CD4-positive, alpha-beta T cell treated with Interleukin-1 beta for 1 hour (primary cell): ENCODE measurements around the gene CHST11.
A peak's percentile ranks its signal among the peaks of the same experiment; 100 is the strongest.

Source experiments
- DNase-seq, 2 donors: peaks; one replicate each; pipeline ENCODE4 v3.0.0-alpha.2; 2020 to 2022

The CHST11 gene

GRCh38 chr12:104638851-104639240 is 182.1 kb downstream of the CHST11 start:
- DNase-seq, result no peak

- DNase-seq, result no peak
Measured at GRCh38 chr12:104640956-104641355, 184.2 kb downstream of the CHST11 start.

GRCh38 chr12:104641862-104642261 is 185.1 kb downstream of the CHST11 start:
- DNase-seq, result peak; percentile 8 to 68

- peak in 1 of 2 donors; percentile 37 for DNase-seq
Measured at GRCh38 chr12:104643093-104643818, 186.5 kb downstream of the CHST11 start.

- peak in 1 of 2 donors; percentile 32 for DNase-seq
Measured at GRCh38 chr12:104643819-104644669, 187.3 kb downstream of the CHST11 start.

GRCh38 chr12:104648756-104649155 is 192.0 kb downstream of the CHST11 start:
- no peak for DNase-seq

GRCh38 chr12:104649217-104649824 is 192.6 kb downstream of the CHST11 start:
- DNase-seq, result no peak

- no peak for DNase-seq
Measured at GRCh38 chr12:104649921-104650320, 193.2 kb downstream of the CHST11 start.

- DNase-seq, result no peak
Measured at GRCh38 chr12:104650541-104650940, 193.8 kb downstream of the CHST11 start.

GRCh38 chr12:104651811-104652210 is 195.1 kb downstream of the CHST11 start:
- DNase-seq, result no peak

- no peak for DNase-seq
Measured at GRCh38 chr12:104652358-104652757, 195.6 kb downstream of the CHST11 start.

- DNase-seq, result no peak
Measured at GRCh38 chr12:104652910-104653309, 196.2 kb downstream of the CHST11 start.

GRCh38 chr12:104653730-104654664 is 197.2 kb downstream of the CHST11 start:
- peak in 1 of 2 donors; percentile 24 for DNase-seq

- no peak for DNase-seq
Measured at GRCh38 chr12:104654665-104655609, 198.2 kb downstream of the CHST11 start.

GRCh38 chr12:104656383-104656782 is 199.6 kb downstream of the CHST11 start:
- DNase-seq, result no peak

- DNase-seq, result no peak
Measured at GRCh38 chr12:104656921-104657320, 200.2 kb downstream of the CHST11 start.

GRCh38 chr12:104657726-104658484 is 201.2 kb downstream of the CHST11 start:
- no peak for DNase-seq

GRCh38 chr12:104659058-104659457 is 202.3 kb downstream of the CHST11 start:
- DNase-seq, result no peak

GRCh38 chr12:104662203-104662602 is 205.5 kb downstream of the CHST11 start:
- no peak for DNase-seq

- no peak for DNase-seq
Measured at GRCh38 chr12:104662908-104663307, 206.2 kb downstream of the CHST11 start.
